ENCODE data around the gene STAG3.

Gene STAG3

GRCh38 chr7:100152404-100152803, 25.3 kb upstream of the STAG3 start:
- no peak for DNase-seq (ENCODE audit: insufficient read length, low spot score)
- TF ChIP-seq CTCF (IDR thresholded peaks at IDR 0.05; ENCODE audit: insufficient read depth, missing control alignments) = no peak
- FAIRE-seq = no peak

DNA sequence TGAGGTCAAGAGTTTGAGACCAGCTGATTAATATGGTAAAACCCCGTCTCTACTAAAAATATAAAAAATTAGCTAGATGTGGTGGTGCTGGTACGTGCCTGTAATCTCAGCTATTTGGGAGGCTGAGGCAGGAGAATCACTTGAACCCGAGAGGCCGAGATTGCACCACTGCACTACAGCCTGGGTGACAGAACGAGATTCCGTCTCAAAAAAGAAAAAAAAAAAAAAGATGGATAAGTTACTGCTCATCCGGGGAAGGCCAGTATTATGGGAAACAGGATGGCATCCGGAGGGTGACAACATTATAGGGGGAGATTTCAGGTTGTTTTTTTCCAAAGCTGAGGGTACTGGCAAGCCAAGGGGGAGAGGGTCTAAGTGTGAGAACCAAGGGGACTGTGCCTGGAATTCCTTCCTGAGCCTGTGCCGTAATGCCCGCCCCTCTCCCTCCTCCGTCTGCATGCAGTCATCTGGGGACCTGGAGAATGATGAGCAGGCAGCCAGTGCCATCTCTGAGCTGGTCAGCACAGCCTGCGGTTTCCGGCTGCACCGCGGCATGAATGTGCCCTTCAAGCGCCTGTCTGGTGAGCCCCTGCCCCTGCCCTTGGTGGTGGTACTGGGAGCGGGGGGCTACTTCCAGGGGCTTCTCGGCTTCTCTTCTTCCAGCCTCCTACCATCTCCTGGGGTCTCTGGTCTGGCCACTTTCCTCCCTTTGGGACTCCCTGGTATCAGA, 24.6 kb upstream of the STAG3 start:
- no peak for TF ChIP-seq CTCF (IDR thresholded peaks at IDR 0.05; ENCODE audit: insufficient read depth, missing control alignments)
- no peak for DNase-seq (ENCODE audit: insufficient read length, low spot score)
- FAIRE-seq = no peak

DNA sequence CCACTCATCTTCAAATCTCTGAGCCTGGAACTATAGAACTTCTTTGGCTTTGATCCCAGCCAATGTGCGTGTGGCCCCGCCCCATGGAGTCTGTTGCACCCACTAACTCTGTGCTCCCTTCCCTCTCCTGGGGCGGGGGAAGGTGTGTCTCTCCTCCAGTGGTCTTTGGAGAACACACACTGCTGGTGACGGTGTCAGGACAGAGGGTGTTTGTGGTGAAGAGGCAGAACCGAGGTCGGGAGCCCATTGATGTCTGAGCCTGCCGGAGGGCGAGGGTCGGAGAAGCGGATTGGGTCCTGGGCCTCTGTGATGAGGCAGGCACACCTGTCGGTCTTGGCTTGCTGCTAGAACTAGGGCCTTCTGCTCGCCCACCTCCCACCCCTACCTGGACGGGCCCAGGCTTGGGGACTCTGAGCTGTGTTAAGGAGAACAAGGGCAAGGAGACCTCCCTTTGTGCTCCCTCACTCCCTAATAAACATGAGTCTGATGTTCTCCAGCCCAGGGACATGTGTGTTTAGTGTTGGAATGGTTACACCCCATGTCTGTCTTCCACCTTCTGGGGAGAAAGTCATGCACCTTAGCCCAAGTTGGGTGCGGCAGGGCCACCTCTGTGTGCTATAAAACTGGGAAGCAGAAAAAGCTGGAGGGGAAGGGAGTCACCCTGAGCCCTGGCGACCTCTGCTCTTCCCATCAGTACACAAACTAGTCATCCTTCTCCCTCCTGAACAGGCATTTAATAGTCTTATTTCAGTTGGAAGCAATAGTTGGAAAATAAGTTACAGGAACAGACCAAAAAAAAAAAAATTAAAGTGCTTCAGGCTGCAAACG, 23.8 kb upstream of the STAG3 start:
- TF ChIP-seq CTCF (IDR thresholded peaks at IDR 0.05; ENCODE audit: insufficient read depth, missing control alignments) = no peak
- FAIRE-seq (no peak), DNase-seq (ENCODE audit: insufficient read length, low spot score) (no peak)

DNA sequence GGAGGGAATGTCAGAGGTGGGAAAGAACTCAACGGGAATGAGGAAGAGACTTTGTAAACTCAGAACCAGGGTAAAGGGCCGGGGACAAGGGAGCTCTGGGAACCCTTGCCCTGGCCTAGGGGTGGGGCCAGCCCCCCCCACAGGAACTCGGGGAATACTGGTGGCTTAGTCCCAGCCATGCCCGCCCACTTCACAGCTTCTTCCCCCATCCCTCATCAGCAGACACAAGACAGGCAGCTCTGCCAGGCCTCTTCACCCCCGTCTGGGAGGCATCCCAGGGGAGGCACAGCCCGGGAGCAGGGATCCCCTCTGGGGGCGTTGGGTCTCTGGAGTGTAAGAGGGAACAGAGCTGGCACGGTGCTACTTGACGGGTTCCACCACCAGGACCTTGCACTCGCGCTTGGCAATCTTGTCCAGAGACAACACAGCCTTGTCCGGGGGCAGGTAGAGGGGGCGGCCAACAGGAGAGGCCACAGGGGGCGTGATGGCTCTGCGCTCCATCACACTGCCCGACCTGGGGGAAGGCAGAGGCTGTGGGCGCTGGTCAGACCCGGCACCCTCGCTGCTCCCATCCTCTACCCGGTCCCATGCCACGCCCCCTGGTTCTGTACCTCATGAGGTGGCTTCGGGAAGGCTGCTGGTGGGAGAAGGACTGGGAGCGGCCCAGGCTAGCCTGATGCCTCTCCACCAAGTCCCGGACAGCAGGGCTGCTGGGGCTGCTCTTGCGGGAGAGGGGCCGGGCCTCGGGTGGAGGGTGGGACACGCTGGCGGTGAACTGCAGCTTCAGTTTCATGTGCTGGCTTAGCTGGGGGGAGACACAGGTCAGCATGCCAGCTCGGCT, 22.8 kb upstream of the STAG3 start:
- FAIRE-seq (no peak), DNase-seq (ENCODE audit: insufficient read length, low spot score) (no peak)
- no peak for TF ChIP-seq CTCF (IDR thresholded peaks at IDR 0.05; ENCODE audit: insufficient read depth, missing control alignments)

- DNase-seq (ENCODE audit: insufficient read length, low spot score) (no peak), FAIRE-seq (no peak)
- TF ChIP-seq CTCF (IDR thresholded peaks at IDR 0.05; ENCODE audit: insufficient read depth, missing control alignments) = no peak
Measured at GRCh38 chr7:100155553-100156317, 22.0 kb upstream of the STAG3 start.

DNA sequence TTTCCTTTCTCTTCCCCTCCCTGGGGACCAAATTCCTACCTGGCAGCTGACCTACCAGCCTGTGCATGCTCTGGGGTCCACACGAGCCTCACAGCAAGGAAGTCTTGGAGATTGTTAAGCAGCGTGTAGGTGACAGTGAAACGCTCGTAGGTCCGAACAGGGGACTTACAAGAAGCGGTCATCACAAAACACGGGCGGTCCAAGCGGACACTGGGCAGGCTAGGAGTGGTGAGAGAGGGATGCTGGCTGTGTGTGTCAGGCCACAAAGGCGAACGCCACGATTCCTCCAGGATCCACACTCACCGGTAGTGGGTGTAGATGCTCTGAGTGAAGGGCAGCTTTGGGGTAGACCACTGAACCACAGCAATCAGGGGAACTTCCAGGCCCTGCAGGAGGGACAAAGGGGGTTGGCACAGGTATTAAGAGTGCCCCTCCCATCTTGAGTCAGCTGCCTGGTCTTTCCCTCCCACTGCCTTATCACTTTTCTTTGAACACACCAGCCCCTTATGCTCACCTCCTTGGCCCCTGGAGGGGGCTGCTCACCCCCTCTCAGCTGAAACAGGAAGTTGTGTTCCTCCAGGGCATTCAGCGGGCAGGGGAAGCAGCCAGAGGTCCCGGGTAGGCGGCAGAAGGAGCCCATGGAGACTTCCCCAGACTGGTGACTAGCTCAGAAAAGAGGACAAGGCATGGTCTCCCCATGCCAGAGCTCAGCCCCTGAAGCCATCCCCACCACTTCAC, 21.2 kb upstream of the STAG3 start:
- no peak for TF ChIP-seq CTCF (IDR thresholded peaks at IDR 0.05; ENCODE audit: insufficient read depth, missing control alignments)
- no peak for FAIRE-seq

More for the DNA sequence above, 21.2 kb upstream of the STAG3 start:
- DNase-seq (ENCODE audit: insufficient read length, low spot score) = no peak
